ENCODE results near the gene ARL15.

Gene ARL15

DNA sequence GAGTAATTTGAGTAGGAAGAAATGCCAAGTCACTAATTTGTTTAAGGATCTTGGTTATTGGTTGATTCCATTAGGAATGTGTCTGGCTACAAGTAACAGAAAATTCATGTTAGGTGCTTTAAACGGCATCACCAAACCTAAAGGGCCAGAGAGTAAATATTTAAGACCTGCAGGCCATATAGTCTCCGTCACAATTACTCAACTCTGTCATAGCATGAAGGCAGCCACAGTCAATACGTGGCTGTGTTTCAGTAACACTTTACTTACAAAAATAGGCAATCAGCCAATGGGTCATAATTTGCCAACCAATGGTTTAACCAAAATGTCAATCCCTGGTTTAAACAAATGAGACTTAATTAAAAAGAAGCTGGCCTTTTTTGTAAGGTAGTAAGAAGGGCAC lies 98.5 kb downstream of the ARL15 start:
- DNase-seq (ENCODE audit: low read depth in 2 of 2): no peak

DNA sequence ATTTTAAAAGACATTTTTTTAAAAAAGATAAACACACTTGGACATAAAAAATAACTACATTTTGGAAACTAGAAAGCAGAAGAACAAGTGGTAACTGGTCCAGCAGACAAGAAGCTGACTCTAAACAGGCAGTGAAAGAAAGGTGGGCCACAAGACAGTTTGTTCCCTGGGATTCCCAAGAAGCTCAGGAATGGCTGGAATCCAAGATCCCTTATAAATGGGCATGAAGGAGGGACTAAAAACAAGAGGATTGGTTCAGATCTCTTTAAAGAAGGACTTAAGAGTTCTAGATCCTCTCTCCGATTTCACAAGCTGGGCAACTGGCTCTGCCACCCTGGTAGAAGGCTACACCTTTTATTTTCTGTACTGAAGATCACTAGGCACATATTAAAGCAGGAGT lies 102.8 kb downstream of the ARL15 start:
- no peak for DNase-seq (ENCODE audit: low read depth in 2 of 2)

DNA sequence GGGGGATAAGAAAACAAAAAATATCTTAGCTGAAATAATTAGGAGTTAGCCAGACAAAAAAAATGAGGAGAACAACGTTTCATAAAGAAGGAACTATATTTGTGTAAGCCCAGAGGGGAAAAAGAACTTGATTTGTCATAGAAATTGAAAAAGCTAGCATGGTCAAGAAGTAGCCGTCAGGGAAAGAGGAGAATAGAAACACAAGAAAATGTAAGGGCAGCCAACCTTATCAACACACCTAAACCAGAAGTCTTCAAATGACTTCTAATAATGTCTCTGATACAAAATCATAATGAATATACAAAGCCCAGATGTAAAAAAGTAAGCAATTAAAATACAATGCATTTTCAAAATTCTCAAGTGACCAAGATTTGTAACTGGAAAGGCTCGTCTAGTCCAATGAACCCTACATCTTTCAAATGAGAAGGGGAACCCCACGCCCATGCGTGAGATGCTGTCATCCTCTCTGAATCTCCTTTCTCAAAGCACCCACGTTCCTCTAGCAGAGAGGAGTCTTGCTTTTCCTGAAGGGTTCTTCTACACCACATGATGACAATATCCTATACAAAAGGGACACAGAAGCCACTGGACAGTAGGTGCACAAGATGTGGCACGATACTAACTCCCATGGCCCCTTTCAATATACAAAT lies 103.7 kb downstream of the ARL15 start:
- DNase-seq (ENCODE audit: low read depth in 2 of 2): no peak

DNA sequence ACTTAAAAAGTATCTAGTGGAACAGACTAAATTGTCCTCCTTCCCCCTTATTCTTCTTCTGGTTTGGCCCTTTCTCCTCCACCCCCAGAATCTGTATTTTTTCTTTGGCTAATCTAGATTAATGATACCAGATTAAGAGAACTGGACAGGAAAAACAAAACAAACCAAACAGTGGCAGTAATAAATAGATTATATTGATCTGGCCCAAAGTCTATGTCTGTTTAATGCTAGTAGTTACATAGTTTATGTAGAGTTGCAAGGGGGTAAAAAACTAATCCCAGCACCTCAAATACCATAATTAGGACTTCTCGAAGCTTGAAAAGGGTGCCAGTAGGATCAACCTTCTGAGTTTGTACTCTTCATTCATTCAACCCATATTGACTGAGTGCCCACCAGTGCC lies 104.5 kb downstream of the ARL15 start:
- DNase-seq (ENCODE audit: low read depth in 2 of 2): no peak

DNA sequence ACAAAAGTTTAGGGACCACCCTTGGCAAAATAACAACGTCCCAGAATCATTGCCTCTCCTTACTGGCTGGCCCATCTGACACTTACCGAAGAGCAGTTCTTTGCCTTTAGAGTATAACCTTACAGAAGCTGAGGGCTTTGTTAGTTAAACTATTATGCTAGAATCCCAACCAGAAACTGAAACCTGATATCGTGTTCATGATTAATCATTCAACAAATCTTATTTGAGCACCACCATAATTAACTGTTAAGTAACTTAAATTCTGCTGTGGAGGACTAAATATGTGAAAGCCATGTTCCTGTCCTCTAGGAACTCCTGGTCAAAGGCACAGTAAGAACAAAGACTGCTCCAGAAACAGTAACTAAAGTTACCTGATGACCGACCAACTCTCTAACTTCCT lies 104.9 kb downstream of the ARL15 start:
- DNase-seq (ENCODE audit: low read depth in 2 of 2): no peak

DNA sequence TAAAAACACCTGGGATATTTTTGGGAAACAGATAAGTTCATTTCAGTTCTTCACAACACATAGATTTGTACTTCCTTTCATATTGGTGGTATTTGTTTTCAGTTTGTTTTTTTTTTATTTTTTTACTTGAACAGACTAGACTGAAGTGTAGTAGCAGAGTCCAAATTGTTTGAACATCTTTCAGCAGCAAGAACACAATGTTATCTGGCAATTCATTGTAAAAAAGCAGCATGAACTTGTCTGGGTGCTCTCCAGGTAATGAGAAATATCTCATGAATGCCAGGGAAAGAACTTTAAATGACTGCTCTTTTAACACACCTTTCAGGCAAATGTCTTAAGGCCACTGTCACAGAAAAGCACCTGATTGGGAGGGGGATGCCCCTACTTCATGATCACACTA lies 113.4 kb downstream of the ARL15 start:
- DNase-seq (ENCODE audit: low read depth in 2 of 2): no peak

DNA sequence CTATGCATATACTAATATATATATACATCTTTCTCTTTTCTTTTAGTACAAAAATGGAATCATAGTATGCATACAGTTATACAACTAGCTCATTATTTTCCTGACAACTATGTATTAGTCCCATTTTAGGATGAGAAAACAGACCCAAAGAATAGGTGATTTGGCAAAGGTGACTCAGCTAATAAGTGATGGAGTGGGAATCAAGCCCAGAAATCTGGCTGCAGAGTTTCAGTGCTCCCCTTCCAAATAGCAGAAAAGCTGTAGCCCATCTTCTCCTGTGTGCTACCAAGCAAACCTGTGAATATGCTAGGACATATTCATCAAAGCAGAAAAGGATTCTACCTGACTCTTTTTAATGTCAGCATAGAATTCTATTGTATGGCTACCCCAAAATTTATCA lies 114.7 kb downstream of the ARL15 start:
- DNase-seq (ENCODE audit: low read depth in 2 of 2): no peak

DNA sequence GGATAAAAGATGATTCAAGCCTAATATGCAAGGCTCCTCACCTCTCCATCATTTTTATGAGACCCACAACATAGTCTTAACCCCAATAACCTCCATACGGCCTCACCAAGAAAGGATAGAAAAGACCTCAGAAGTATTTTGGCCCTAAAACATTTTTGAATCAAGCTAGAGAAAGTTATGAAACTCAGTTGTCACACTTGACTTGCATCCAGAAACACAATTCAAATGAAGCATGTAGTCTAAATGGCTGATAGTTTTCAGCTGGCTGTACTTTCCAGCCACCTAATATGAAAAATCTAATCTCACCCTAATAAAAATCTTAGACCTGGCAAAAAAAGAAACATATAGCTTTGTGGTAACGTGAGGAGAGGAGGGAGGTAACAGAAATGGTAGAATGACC lies 116.1 kb downstream of the ARL15 start:
- DNase-seq (ENCODE audit: low read depth in 2 of 2): no peak

DNA sequence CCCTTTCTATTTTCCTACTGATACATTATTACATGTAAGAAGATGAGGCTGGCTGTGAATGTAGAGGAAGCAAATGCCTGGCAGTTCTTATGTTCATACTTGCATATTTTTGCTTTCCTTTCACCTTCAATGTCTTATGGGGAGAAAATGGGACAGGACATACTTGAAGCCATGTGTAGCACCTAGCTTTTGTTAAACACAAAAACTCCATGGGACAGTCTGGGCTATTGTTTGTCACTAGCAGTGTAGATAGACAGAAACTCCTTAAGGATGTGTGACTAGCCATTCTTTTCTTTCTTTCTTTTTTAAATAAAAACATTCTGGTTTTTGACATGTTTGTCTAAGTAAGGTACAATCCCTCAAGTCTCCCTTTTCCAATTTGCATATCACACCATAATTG lies 122.7 kb downstream of the ARL15 start:
- DNase-seq (ENCODE audit: low read depth in 2 of 2): no peak

DNA sequence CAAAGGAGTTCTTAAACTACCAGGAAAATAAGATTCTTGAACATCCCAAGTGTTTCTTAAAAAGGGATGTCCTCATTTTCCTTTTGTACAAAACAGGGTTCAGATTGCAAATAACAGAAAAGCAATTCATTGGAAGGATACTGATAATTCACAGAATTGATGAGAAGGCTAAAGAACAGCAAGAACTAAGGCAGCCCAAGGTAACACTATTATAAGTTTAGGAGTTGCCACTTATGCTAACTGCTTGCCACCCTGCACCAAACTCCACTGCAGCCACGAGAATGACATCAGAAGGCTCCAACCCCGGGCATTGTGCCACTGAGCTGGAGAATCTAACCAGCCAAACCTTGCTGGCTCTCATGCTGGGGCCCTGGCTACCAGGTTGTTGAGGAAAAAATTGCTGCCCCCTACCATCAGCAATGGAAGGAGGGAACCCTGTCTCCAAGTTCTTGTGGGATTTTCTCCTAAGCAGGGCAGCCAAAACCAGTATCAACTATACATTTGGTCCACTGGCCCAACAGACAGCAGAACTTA lies 123.4 kb downstream of the ARL15 start:
- no peak for DNase-seq (ENCODE audit: low read depth in 2 of 2)

DNA sequence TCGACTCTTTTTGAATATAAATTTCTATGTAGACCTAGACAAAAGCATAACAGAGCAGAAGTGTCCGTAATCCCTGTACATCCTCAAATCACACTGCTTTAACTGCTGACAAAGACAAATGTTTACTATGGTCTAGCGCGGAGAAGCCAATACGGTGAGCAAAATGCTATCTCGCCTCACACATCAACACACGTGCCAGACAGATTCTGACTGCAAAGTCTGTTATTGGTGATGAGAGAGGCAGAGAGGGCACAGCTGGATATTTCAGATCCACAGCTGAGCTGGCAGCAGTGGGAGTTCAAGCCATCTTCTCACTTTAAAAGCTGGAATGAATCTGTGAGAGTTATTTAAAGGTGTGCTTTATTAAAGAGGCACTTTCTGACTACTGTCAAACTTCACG lies 124.3 kb downstream of the ARL15 start:
- no peak for DNase-seq (ENCODE audit: low read depth in 2 of 2)

DNA sequence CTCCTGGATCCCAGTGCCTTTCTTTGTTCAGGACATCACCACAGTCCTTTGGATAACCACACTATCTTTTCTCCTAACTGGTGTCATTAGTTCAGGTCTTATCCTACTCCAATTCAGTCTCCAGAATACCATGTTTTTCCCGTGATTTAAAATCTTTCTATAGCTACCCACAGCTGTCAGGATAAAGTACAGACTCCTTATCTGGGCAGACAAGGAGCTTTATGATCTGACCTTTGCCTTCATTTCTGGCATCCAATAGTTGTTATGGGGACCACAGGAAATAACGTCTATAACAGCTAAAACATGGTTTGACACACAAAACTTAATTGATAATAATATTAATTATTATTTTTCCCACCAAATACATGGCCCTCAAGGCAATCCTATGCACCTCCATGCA lies 125.6 kb downstream of the ARL15 start:
- DNase-seq (ENCODE audit: low read depth in 2 of 2): no peak

DNA sequence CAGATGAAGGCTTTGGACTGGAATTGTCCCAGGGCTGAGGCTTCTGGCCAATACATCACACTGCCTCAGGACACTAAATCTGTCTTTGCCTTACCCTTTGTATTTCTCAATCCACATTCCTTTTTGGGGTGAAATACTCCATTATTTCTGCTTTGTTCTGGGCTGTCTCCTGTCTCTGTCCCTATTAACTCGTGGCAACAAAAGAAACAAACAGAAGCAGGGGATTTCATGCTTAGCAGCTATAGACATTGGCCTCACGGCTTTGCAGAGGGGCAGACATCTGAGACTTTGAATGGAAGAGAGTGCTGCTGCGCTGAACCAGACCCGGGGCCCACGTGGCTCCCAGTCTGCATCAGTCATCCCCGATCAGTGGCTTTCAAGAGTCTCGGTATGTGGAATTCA lies 129.7 kb downstream of the ARL15 start:
- DNase-seq (ENCODE audit: low read depth in 2 of 2): no peak

DNA sequence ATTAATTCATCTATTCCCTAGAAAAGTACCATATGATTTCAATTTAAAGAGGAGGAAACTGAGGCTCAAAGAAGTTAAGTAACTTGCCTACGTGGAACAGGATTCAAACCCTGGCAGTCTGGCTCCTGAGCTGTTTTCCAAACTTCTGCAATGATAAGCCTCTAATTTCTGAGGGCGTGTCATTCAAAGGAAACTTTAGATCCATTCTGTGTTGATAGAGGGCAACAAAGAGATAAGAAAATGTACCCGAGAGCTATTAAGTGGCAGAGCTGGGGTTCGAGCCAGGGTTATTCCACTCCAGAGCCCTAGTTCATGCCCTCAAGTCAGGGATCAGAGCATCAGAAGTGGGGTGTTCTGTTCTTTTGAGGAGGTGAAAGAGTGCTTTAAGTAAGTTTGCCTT lies 131.4 kb downstream of the ARL15 start:
- no peak for DNase-seq (ENCODE audit: low read depth in 2 of 2)

DNA sequence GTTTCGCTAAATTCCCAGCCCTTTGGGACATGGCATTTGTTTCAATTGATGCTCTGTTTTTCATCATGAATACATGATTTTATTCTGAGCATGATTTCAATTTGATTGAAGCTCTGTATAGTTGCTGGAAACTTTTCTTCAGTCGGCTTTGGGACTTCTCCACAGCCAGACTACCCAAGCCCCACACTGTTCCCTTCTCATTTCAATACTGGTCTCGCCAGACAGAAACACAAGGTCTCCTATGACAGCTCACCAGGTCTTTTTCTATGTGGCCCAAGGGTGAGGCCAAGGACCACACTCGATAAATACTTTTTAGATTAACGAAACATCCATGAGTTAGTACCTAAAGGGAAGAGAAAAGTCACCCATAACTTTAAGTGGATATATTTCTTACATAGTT lies 132.2 kb downstream of the ARL15 start:
- DNase-seq (ENCODE audit: low read depth in 2 of 2): no peak

DNA sequence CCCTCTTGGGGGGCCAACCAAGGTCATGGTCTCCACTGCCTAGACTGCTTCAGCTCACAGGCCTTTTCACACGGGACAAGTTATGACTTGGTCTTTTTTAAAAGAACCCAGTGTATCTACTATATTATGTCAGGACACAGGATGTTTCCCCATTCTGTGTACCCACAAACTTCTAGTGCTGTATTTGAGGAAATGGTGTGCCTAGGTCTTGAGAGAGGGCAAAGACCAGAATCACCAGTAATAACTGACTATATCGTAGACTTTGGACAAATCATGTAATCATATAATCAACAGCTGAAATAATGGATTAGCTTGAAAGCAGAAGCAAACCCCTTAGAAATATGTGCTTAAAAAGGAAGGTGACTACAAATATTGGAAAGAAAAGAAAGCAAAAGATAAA lies 133.3 kb downstream of the ARL15 start:
- DNase-seq (ENCODE audit: low read depth in 2 of 2): no peak

DNA sequence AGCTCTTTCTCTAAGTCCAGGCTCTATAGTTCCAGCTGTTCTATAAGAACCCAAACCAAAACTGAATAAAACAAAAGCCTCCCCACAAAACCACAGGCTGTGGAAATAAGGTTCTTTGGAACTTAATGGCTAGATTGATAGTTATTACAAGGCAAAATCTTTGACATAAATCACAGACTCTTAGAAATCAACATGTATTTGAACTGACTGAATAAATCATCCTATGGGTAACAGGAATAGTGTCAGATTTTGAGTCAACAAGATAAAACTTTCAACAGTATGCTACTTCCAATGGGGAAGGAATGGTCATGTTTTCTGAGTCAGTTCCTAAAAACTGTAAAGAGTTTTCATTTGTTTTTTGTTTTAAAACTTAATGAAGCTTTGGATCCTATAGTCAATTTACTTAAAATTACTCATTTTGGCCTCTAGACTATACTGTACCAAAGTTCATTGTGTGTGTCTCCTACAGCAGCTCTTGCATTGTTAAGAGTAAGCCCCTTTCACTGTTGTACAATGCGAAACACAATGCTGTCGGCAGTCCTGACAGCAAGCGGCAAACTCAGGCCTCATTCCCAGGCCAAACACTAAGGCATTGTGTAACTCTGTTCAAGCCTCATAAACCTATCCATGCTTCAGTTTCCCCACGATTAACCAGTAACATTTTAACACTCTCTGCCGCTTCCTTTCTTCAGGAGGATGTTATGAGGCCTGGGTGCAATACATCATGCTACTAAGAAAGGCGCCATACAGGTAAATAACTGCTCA lies 134.1 kb downstream of the ARL15 start:
- no peak for DNase-seq (ENCODE audit: low read depth in 2 of 2)

DNA sequence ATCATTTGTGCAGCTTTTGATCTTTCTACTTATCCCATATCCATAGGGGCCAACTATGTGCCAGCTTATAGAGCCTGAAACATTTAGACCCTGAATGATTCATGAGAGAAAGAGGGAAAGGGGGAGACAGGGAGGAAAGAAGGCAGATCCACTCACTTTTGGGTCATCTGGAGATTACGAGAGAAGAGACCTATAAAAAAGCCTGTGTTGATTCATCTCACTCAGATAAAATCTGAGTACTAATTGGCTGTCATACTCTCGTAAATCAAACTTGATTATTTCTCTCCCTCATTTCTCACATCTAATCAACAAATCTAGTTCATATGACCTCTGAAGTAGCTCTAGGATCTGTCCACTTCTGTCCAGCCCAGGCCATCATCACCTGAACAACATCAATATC lies 137.1 kb downstream of the ARL15 start:
- no peak for DNase-seq (ENCODE audit: low read depth in 2 of 2)

DNA sequence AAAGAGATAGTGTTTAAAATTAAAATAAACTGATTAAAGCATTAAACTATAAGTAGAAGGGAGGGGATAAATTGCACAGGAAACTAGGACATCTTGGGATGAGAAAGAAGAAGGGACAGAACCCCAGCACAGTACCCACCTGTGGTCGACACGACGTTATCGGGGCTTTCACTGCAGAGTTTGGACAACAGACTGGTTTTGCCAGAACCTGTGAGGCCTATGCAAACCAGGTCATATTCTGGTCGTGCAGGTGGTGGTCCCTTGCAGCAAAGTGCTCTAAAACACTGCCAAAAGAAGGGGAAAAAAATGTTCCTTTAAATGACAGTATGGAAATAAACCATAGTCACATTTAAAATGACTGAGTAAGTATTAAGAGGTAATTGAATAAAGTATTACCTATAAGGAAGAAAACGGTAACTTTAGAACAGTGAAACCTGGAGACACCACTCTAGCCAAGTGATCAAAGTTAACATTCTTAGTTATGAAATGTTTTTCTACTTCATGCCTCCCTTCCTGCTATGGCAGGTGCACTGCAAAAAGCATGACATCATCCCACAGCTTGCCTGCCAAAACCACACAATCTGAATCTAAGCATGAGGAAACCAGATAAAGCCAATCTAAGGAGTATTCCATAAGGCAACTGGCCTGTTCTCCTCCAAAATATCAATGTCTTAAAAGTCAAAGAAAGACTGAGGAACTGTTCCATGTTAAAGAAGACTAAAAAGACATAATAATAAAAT lies 138.6 kb downstream of the ARL15 start:
- no peak for DNase-seq (ENCODE audit: low read depth in 2 of 2)

DNA sequence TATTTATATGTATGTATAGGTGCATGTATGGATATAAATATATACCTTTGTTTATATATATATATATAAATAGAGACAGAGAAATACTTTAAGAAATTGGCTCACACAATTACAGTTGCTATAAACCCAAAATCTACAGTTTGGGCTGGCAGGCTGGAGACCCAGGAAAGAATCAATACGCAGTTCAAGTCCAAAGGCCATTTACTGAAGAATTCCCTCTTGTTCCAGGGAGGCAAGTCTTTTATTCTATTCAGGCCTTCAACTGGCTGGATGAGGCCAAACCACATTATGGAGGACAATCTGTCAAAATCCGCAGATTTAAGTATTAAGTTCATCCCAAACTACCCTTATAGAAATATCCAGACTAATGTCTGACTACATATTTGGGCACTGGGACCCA lies 144.7 kb downstream of the ARL15 start:
- DNase-seq (ENCODE audit: low read depth in 2 of 2): no peak

DNA sequence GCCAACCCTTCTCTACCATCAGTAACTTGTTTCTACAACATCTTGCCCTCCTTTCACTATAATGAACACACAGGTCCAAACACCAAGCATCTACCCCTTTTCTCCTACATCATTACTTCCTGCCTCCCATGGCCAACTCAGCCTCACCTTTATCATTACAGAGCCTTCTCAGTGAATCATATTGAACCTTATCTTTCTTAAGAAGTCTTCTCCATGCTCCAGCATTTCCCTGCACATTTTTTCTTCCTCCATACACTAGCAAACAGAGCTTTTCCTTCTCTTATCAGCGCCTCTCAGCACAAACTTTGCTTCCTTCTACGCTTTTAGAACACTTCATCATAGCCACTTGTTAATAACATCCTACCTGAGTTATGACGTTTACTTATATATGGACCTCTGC lies 148.2 kb downstream of the ARL15 start:
- DNase-seq (ENCODE audit: low read depth in 2 of 2): no peak

DNA sequence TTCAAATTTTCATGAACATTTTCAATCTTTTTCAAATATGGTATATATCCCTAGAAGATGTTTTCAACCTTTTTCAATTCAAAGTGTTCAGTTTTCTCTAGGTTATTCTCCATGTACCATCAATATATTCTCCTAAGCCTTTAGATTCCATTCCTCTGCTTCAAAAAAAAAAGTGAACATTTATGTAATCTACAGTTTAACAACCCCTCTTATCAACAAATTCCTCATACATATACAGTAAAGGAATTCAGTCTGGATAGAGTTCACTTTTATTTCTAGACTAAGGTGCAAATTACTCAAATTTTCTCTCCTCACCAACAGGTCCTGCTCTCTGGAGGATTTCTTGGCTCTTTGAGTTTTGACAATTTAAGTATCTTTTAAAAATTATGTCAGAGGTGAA lies 150.0 kb downstream of the ARL15 start:
- DNase-seq (ENCODE audit: low read depth in 2 of 2): no peak

DNA sequence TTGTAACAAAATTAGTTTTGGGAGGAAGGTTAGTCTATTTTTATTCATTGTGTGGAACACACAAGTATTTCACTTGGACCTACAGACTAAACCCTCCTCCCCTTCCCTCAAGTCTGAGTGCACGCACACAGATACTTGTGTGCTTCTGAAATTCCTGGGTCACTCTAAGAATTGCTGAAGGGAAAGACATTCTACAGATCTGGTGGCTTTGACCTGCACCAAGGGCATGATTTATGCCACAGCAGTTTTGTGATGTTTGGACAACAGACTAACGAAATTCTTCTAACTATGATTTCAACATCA lies 150.5 kb downstream of the ARL15 start:
- no peak for DNase-seq (ENCODE audit: low read depth in 2 of 2)

Data from stimulated activated CD8-positive, alpha-beta memory T cell treated with anti-CD3 and anti-CD28 coated beads, Interleukin-2, amount 100 ng/mL, for 1 hour (primary cell).